Endothelial cell of umbilical vein (primary cell): ENCODE results near the gene DIAPH2. TPM values are rescaled to one million over a fixed set of nuclear protein-coding genes. Genes with fewer than 3 reads are reported as not detected.

Experiments used
- BruUV-seq: library from RNA; stranded (reverse); fragments of 400-500 nt; replicated peaks from 2 replicates; lab custom pipeline; 2021; lab: Mats Ljungman, UMichigan
- CTCF ChIA-PET: fragments of 300-600, 350-600 bp; sonication (Branson Sonifier 250); formaldehyde crosslinking; loops from one replicate; lab custom pipeline; 2021; ENCODE audit warnings: antibody characterized with exemption, inconsistent platforms; lab: Charles Lee
- POLR2A ChIA-PET: fragments of 300-600, 350-600 bp; sonication (Branson Sonifier 250); formaldehyde crosslinking; loops from one replicate; lab custom pipeline; 2021; ENCODE audit warnings: antibody characterized with exemption, inconsistent platforms; lab: Charles Lee
- DNase-seq: peaks from one replicate; pipeline ENCODE4 v3.0.0-alpha.2; 2011; ENCODE audit warnings: low read depth, low spot score
- FAIRE-seq: peaks from 2 replicates; lab custom pipeline; 2011; peaks lifted over from hg19 to GRCh38; lab: Jason Lieb, UNC
- H2AFZ ChIP-seq: 2 replicates; pipeline ENCODE4 v1.6.0; 2012; ENCODE audit warnings: low read depth, low read length, control low read depth, inconsistent platforms
- H3K27ac ChIP-seq: 2 replicates; pipeline ENCODE4 v1.5.1; 2011; ENCODE audit warnings: low read depth, mild to moderate bottlenecking, control low read depth, low read length, moderate library complexity; ENCODE audit not compliant: insufficient read depth
- H3K27me3 ChIP-seq, 2 experiments: 2 replicates each; pipeline versions ENCODE4 v1.6.0 to v1.6.1; 2011; ENCODE audit warnings: low read length in 2 of 2, mixed read lengths in 1 of 2; ENCODE audit not compliant: control insufficient read depth in 2 of 2, insufficient read depth in 2 of 2
- H3K36me3 ChIP-seq, 2 experiments: 2 replicates in 1 of 2; 3 replicates in 1 of 2; pipeline ENCODE4 v1.5.1; 2011; ENCODE audit warnings: low read length in 2 of 2, mild to moderate bottlenecking in 1 of 2, moderate library complexity in 1 of 2; ENCODE audit not compliant: control insufficient read depth in 2 of 2, insufficient read depth in 2 of 2; ENCODE audit errors: extremely low read depth in 1 of 2
- H3K4me1 ChIP-seq: 3 replicates; pipeline ENCODE4 v1.5.1; 2011; ENCODE audit warnings: mild to moderate bottlenecking, low read length; ENCODE audit not compliant: control insufficient read depth, insufficient read depth; ENCODE audit errors: extremely low read depth
- H3K4me2 ChIP-seq: 2 replicates; pipeline ENCODE4 v1.6.1; 2011; ENCODE audit warnings: low read length, control low read depth, mixed read lengths; ENCODE audit not compliant: insufficient read depth
- H3K4me3 ChIP-seq, 3 experiments: fragments of 200-600 bp in 1 of 3; sonication (generic), shearing (Covaris generic) in 1 of 3; replicated peaks in 1 of 3; 2 replicates each; pipeline ENCODE4 v1.5.1; 2011 to 2016; ENCODE audit warnings: control low read depth in 3 of 3, low read length in 3 of 3, mild to moderate bottlenecking in 2 of 3, inconsistent platforms in 1 of 3, low read depth in 1 of 3, moderate library complexity in 1 of 3; ENCODE audit not compliant: insufficient read depth in 1 of 3
- H3K79me2 ChIP-seq: 2 replicates; pipeline ENCODE4 v1.6.0; 2012; ENCODE audit warnings: low read length, inconsistent platforms; ENCODE audit not compliant: control insufficient read depth, insufficient read depth
- H3K9ac ChIP-seq: replicated peaks from 2 replicates; pipeline ENCODE3; 2011; ENCODE audit warnings: low read length, control low read depth; ENCODE audit not compliant: insufficient read depth; ENCODE audit errors: extremely low read depth
- H3K9me1 ChIP-seq: replicated peaks from 3 replicates; pipeline ENCODE4 v1.6.0; 2011; ENCODE audit warnings: mild to moderate bottlenecking, low read length; ENCODE audit not compliant: control insufficient read depth, insufficient read depth; ENCODE audit errors: extremely low read depth
- H3K9me3 ChIP-seq: replicated peaks from 2 replicates; pipeline ENCODE4 v1.5.1; 2012; ENCODE audit warnings: low read length, inconsistent platforms; ENCODE audit not compliant: control insufficient read depth, insufficient read depth
- H4K20me1 ChIP-seq: replicated peaks from 2 replicates; pipeline ENCODE3; 2011; ENCODE audit warnings: mild to moderate bottlenecking, low read length; ENCODE audit not compliant: control insufficient read depth, insufficient read depth; ENCODE audit errors: extremely low read depth
- CTCF ChIP-seq, 2 donors: IDR thresholded peaks; 1 replicate in 1 of 2; 2 replicates in 1 of 2; pipeline ENCODE4 v1.5.1; 2011; ENCODE audit warnings: low read length in 2 of 2, mild to moderate bottlenecking in 2 of 2, moderate library complexity in 2 of 2, control low read depth in 1 of 2, inconsistent platforms in 1 of 2, low read depth in 1 of 2; ENCODE audit not compliant: insufficient read depth in 1 of 2; ENCODE audit errors: extremely low read depth in 1 of 2
- EZH2 ChIP-seq: IDR thresholded peaks from 2 replicates; pipeline ENCODE4 v1.6.1; 2012; ENCODE audit warnings: borderline replicate concordance, low read depth, mild to moderate bottlenecking, moderate library complexity, low read length, inconsistent platforms; ENCODE audit not compliant: severe bottlenecking
- FOS ChIP-seq: IDR thresholded peaks from 2 replicates; pipeline ENCODE4 v1.6.1; 2011; ENCODE audit warnings: mild to moderate bottlenecking, low read length, moderate library complexity, borderline replicate concordance; ENCODE audit not compliant: insufficient read depth
- GATA2 ChIP-seq: IDR thresholded peaks from 2 replicates; pipeline ENCODE4 v1.7.0; 2011; ENCODE audit warnings: low read depth, mild to moderate bottlenecking, moderate library complexity, mixed read lengths, low read length; ENCODE audit not compliant: insufficient read length, insufficient read depth
- JUN ChIP-seq: IDR thresholded peaks from 2 replicates; pipeline ENCODE4 v1.6.1; 2011; ENCODE audit warnings: borderline replicate concordance, low read depth; ENCODE audit not compliant: insufficient read length, insufficient read depth
- MAX ChIP-seq: IDR thresholded peaks from 2 replicates; pipeline ENCODE4 v1.6.1; 2011; ENCODE audit not compliant: insufficient read depth, insufficient read length
- MYC ChIP-seq: IDR thresholded peaks from one replicate; pipeline ENCODE4 v1.6.1; 2011; ENCODE audit warnings: mild to moderate bottlenecking, low read depth, low read length
- POLR2A ChIP-seq: IDR thresholded peaks from 2 replicates; pipeline ENCODE4 v1.6.1; 2012; ENCODE audit warnings: low read depth, mild to moderate bottlenecking, control low read depth, low read length
- POLR2AphosphoS5 ChIP-seq: IDR thresholded peaks from 2 replicates; pipeline ENCODE4 v1.6.1; 2012; ENCODE audit warnings: low read depth, mild to moderate bottlenecking, control low read depth, low read length, moderate library complexity; ENCODE audit not compliant: insufficient read depth
- dilution Hi-C: fragments of 300-500 bp; cut with MboI; formaldehyde crosslinking; loops from one replicate; pipeline ENCODE4 v1.15.0; 2019; ENCODE audit warnings: low sequenced_read_pairs; ENCODE audit not compliant: extremely low pct_ligation_motif_present
- intact Hi-C: fragments of 100-400 bp; cut with micrococcal nuclease; formaldehyde crosslinking; loops from one replicate; pipeline ENCODE4 v1.10.0; 2022
- polyA plus RNA-seq, 4 experiments: library from polyadenylated mRNA; depleted of rRNA in 3 of 4; stranded (reverse) in 3 of 4; unstranded in 1 of 4; fragments of >200 nt; gene quantifications; 2 replicates each; pipeline versions ENCODE4 v1.2.1 to v1.2.3, GENCODE V29; 2011 to 2012; ENCODE audit warnings: missing spikeins in 1 of 4
- total RNA-seq: library from RNA; stranded (reverse); gene quantifications from 2 replicates; pipeline ENCODE4 v1.2.3, GENCODE V29; 2021

Gene DIAPH2
- total and polyA plus RNA-seq, 2 donors (not counting 3 experiments of a cell fraction or from before 2014, with no cell fraction given) = 3.0 to 30.0 TPM

GRCh38 chrX:97629597-97629985, 944.9 kb downstream of the DIAPH2 start:
- H3K4me3 ChIP-seq = no peak overlapping the region
- dilution Hi-C loops (no loop called here), intact Hi-C loops (no loop called here)
- H3K9me1 ChIP-seq = no peaks in the 10 kb centered on the region
- H2AFZ ChIP-seq = no peak overlapping the region
- DNase-seq (no peak), FAIRE-seq (no peak)
- H3K27me3 ChIP-seq = no peaks in the 10 kb centered on the region
- TF ChIP-seq JUN = no peak
- TF ChIP-seq POLR2AphosphoS5 = no peak
- BruUV-seq = no TSS peak
- H3K27ac ChIP-seq = no peak overlapping the region
- H3K36me3 ChIP-seq = no peaks in the 10 kb centered on the region
- no peaks in the 10 kb centered on the region for H3K9me3 ChIP-seq
- no peak overlapping the region for H3K9ac ChIP-seq
- CTCF ChIA-PET = no interaction called here
- no peaks in the 10 kb centered on the region for H4K20me1 ChIP-seq
- H3K4me2 ChIP-seq = no peak overlapping the region
- H3K79me2 ChIP-seq = no peaks in the 10 kb centered on the region
- H3K4me1 ChIP-seq = no peaks in the 10 kb centered on the region
- POLR2A ChIA-PET = no interaction called here

- Histone ChIP-seq H3K27me3 (no peaks in the 10 kb centered on the region), H4K20me1 (no peaks in the 10 kb centered on the region), H3K4me3 (no peak overlapping the region), H3K79me2 (no peaks in the 10 kb centered on the region), H3K36me3 (no peaks in the 10 kb centered on the region), H3K9ac (no peak overlapping the region), H3K9me1 (no peaks in the 10 kb centered on the region), H3K9me3 (no peaks in the 10 kb centered on the region), H3K4me1 (no peaks in the 10 kb centered on the region), H3K27ac (no peak overlapping the region), H3K4me2 (no peak overlapping the region), H2AFZ (no peak overlapping the region)
- DNase-seq (no peak), FAIRE-seq (no peak)
- no TSS peak for BruUV-seq
- TF ChIP-seq POLR2A = no peak
- no peak for TF ChIP-seq MYC
- TF ChIP-seq GATA2 = no peak
- TF ChIP-seq JUN = no peak
- TF ChIP-seq POLR2AphosphoS5 = no peak
- no peak for TF ChIP-seq EZH2
- TF ChIP-seq MAX = no peak
- no peak for TF ChIP-seq FOS
- TF ChIP-seq CTCF (IDR thresholded peaks at IDR 0.05; ENCODE audit: extremely low read depth in 1 of 2, insufficient read depth in 1 of 2, low read depth in 1 of 2, low read length in 2 of 2) = no peak
- ChIA-PET POLR2A (no interaction called here), CTCF (no interaction called here)
- intact Hi-C loops (no loop called here), dilution Hi-C loops (no loop called here)
These were observed 949.2 kb downstream of the DIAPH2 start for GRCh38 chrX:97633798-97634197.
